Measurements from ENCODE around the gene COMMD7. TPM values are rescaled to one million over a fixed set of nuclear protein-coding genes. Genes with fewer than 3 reads are reported as not detected.

COMMD7 gene
- total and polyA plus RNA-seq, 9 of the 15 experiments (the other 6 are each of a cell fraction or from before 2014, with no cell fraction given): 11.9 to 69.1 (median 34.7) TPM

DNA sequence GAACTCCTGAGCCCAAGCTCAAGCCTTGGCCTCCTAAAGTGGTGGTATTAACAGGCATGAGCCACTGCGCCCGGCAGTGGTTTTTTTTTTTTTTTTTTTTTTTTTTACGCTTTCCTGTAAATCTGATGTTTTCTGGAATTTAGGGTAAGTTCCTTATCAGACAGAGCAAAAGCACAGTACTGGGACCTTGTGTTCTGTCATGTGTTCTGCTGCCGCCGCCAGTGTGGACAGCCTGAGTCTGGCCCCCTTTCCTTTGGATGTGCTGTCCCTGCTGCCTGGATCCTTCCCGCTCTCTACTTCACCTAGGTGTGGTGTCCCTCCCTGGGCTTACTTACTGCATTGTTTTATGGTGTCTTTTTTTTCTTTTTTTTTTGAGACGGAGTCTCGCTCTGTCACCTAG lies 30.6 kb upstream of the COMMD7 start (continued):
- TF ChIP-seq, protein P1, sequence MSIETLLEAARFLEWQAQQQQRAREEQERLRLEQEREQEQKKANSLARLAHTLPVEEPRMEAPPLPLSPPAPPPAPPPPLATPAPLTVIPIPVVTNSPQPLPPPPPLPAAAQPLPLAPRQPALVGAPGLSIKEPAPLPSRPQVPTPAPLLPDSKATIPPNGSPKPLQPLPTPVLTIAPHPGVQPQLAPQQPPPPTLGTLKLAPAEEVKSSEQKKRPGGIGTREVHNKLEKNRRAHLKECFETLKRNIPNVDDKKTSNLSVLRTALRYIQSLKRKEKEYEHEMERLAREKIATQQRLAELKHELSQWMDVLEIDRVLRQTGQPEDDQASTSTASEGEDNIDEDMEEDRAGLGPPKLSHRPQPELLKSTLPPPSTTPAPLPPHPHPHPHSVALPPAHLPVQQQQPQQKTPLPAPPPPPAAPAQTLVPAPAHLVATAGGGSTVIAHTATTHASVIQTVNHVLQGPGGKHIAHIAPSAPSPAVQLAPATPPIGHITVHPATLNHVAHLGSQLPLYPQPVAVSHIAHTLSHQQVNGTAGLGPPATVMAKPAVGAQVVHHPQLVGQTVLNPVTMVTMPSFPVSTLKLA (conservative IDR thresholded peaks at IDR 0.05): peak in 1 of 2 experiments; percentile 38; a peak in 1 of 4 replicates
- TF ChIP-seq NELFE (IDR thresholded peaks at IDR 0.05; ENCODE audit: insufficient read depth, insufficient read length) (no peak), POLR2AphosphoS2 (IDR thresholded peaks at IDR 0.05; ENCODE audit: low read length) (no peak), RBM25 (IDR thresholded peaks at IDR 0.05; ENCODE audit: low read depth, low read length, severe bottlenecking) (no peak), RAD51 (IDR thresholded peaks at IDR 0.05; ENCODE audit: borderline replicate concordance, low read depth) (peak; percentile 43; the same call in 1 of the 2 replicates), ZNF77 (CRISPR knock-in tag; IDR thresholded peaks at IDR 0.05) (no peak), NFRKB (IDR thresholded peaks at IDR 0.05; ENCODE audit: low read depth) (no peak), ZNF436 (CRISPR knock-in tag; IDR thresholded peaks at IDR 0.05) (no peak), BHLHE40 (IDR thresholded peaks at IDR 0.05; ENCODE audit: low read length) (0 out of 2 replicates have a peak, but pooled peaks have one; percentile 14)
- TF ChIP-seq, protein P2, sequence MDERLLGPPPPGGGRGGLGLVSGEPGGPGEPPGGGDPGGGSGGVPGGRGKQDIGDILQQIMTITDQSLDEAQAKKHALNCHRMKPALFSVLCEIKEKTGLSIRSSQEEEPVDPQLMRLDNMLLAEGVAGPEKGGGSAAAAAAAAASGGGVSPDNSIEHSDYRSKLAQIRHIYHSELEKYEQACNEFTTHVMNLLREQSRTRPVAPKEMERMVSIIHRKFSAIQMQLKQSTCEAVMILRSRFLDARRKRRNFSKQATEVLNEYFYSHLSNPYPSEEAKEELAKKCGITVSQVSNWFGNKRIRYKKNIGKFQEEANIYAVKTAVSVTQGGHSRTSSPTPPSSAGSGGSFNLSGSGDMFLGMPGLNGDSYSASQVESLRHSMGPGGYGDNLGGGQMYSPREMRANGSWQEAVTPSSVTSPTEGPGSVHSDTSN (CRISPR knock-in tag; IDR thresholded peaks at IDR 0.05; ENCODE audit: low read depth): no peak
- TF ChIP-seq, protein P2 (tag; conservative IDR thresholded peaks at IDR 0.05; ENCODE audit: low read depth): no peak
- TF ChIP-seq, protein P3, sequence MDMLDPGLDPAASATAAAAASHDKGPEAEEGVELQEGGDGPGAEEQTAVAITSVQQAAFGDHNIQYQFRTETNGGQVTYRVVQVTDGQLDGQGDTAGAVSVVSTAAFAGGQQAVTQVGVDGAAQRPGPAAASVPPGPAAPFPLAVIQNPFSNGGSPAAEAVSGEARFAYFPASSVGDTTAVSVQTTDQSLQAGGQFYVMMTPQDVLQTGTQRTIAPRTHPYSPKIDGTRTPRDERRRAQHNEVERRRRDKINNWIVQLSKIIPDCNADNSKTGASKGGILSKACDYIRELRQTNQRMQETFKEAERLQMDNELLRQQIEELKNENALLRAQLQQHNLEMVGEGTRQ (CRISPR knock-in tag; IDR thresholded peaks at IDR 0.05): peak; percentile 43; the same call in 1 of the 2 replicates
- TF ChIP-seq, protein P4, sequence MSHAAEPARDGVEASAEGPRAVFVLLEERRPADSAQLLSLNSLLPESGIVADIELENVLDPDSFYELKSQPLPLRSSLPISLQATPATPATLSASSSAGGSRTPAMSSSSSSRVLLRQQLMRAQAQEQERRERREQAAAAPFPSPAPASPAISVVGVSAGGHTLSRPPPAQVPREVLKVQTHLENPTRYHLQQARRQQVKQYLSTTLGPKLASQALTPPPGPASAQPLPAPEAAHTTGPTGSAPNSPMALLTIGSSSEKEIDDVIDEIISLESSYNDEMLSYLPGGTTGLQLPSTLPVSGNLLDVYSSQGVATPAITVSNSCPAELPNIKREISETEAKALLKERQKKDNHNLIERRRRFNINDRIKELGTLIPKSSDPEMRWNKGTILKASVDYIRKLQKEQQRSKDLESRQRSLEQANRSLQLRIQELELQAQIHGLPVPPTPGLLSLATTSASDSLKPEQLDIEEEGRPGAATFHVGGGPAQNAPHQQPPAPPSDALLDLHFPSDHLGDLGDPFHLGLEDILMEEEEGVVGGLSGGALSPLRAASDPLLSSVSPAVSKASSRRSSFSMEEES (CRISPR knock-in tag; IDR thresholded peaks at IDR 0.05): 0 out of 2 replicates have a peak, but pooled peaks have one; percentile 25
- TF ChIP-seq, protein P5, sequence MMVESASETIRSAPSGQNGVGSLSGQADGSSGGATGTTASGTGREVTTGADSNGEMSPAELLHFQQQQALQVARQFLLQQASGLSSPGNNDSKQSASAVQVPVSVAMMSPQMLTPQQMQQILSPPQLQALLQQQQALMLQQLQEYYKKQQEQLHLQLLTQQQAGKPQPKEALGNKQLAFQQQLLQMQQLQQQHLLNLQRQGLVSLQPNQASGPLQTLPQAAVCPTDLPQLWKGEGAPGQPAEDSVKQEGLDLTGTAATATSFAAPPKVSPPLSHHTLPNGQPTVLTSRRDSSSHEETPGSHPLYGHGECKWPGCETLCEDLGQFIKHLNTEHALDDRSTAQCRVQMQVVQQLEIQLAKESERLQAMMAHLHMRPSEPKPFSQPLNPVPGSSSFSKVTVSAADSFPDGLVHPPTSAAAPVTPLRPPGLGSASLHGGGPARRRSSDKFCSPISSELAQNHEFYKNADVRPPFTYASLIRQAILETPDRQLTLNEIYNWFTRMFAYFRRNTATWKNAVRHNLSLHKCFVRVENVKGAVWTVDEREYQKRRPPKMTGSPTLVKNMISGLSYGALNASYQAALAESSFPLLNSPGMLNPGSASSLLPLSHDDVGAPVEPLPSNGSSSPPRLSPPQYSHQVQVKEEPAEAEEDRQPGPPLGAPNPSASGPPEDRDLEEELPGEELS (CRISPR knock-in tag; IDR thresholded peaks at IDR 0.05; ENCODE audit: borderline replicate concordance): no peak
- TF ChIP-seq, protein P6, sequence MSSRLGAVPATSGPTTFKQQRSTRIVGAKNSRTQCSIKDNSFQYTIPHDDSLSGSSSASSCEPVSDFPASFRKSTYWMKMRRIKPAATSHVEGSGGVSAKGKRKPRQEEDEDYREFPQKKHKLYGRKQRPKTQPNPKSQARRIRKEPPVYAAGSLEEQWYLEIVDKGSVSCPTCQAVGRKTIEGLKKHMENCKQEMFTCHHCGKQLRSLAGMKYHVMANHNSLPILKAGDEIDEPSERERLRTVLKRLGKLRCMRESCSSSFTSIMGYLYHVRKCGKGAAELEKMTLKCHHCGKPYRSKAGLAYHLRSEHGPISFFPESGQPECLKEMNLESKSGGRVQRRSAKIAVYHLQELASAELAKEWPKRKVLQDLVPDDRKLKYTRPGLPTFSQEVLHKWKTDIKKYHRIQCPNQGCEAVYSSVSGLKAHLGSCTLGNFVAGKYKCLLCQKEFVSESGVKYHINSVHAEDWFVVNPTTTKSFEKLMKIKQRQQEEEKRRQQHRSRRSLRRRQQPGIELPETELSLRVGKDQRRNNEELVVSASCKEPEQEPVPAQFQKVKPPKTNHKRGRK (tag; IDR thresholded peaks at IDR 0.05): no peak
